WTC11 (cell line): ENCODE measurements around the gene B4GAT1. TPM values are rescaled to one million over a fixed set of nuclear protein-coding genes. Genes with fewer than 3 reads are reported as not detected.

Source experiments
- ATAC-seq: fragments of 200-7000 bp; cut with Tn5 transposase; 2 replicates; pipeline ENCODE4 v1.10.0; 2021; ENCODE audit warnings: mild to moderate bottlenecking, moderate library complexity
- CTCF ChIA-PET: fragments of 300-600 bp; sonication (Branson Sonifier 250); formaldehyde crosslinking; loops from one replicate; lab custom pipeline; 2021; ENCODE audit warnings: antibody characterized with exemption; lab: Charles Lee
- POLR2A ChIA-PET: fragments of 350-600 bp; sonication (Branson Sonifier 250); formaldehyde crosslinking; loops from one replicate; lab custom pipeline; 2021; ENCODE audit warnings: antibody characterized with exemption; lab: Charles Lee
- DNase-seq: peaks from one replicate; pipeline ENCODE4 v3.0.0; 2021; ENCODE audit warnings: low spot score
- H3K27ac Mint-ChIP-seq: 2 replicates; pipeline ENCODE4 v1.8.0; 2021; ENCODE audit warnings: mixed read lengths
- H3K27me3 Mint-ChIP-seq: 2 replicates; pipeline ENCODE4 v1.8.0; 2021; ENCODE audit warnings: low read depth, mild to moderate bottlenecking, moderate library complexity, mixed read lengths
- H3K36me3 Mint-ChIP-seq: 2 replicates; pipeline ENCODE4 v1.8.0; 2021; ENCODE audit warnings: mixed read lengths
- H3K4me1 Mint-ChIP-seq: 2 replicates; pipeline ENCODE4 v1.8.0; 2022; ENCODE audit warnings: mixed read lengths
- H3K4me3 Mint-ChIP-seq: 2 replicates; pipeline ENCODE4 v1.8.0; 2021; ENCODE audit warnings: mild to moderate bottlenecking, moderate library complexity, mixed read lengths
- H3K9me3 Mint-ChIP-seq: 2 replicates; pipeline ENCODE4 v1.8.0; 2021; ENCODE audit warnings: mixed read lengths
- CBFB ChIP-seq: sonication (generic); formaldehyde crosslinking; IDR thresholded peaks from 2 replicates; pipeline ENCODE4 v1.8.1; 2022; ENCODE audit warnings: mild to moderate bottlenecking, low read depth, missing genetic modification reagents
- CTCF ChIP-seq: fragments of 200-600 bp; IDR thresholded peaks from 2 replicates; pipeline ENCODE4 v1.8.0; 2022; ENCODE audit warnings: antibody characterized with exemption
- E2F4 ChIP-seq: sonication (generic); formaldehyde crosslinking; IDR thresholded peaks from 2 replicates; pipeline ENCODE4 v1.8.1; 2022; ENCODE audit warnings: low read depth, mild to moderate bottlenecking, moderate library complexity, missing genetic modification reagents, borderline replicate concordance
- GABPB1 ChIP-seq: sonication (generic); formaldehyde crosslinking; IDR thresholded peaks from 2 replicates; pipeline ENCODE4 v1.8.1; 2023; ENCODE audit warnings: mild to moderate bottlenecking, missing genetic modification reagents
- GRHL2 ChIP-seq: fragments of 250-450 bp; sonication (Bioruptor Pico); IDR thresholded peaks from 2 replicates; pipeline ENCODE4 v1.8.0; 2022; ENCODE audit warnings: mild to moderate bottlenecking, moderate library complexity; ENCODE audit not compliant: insufficient replicate concordance, severe bottlenecking
- MYBL2 ChIP-seq: sonication (generic); formaldehyde crosslinking; IDR thresholded peaks from 2 replicates; pipeline ENCODE4 v1.8.1; 2023; ENCODE audit warnings: mild to moderate bottlenecking, moderate library complexity, missing genetic modification reagents
- NR2C2 ChIP-seq: sonication (generic); formaldehyde crosslinking; IDR thresholded peaks from 2 replicates; pipeline ENCODE4 v1.8.0; 2022; ENCODE audit warnings: mild to moderate bottlenecking, missing genetic modification reagents
- NR3C1 ChIP-seq: sonication (generic); formaldehyde crosslinking; conservative IDR thresholded peaks from 2 replicates; pipeline ENCODE4 v1.8.1; 2023; ENCODE audit warnings: low read depth, mild to moderate bottlenecking, missing genetic modification reagents
- PRRX2 ChIP-seq: fragments of 250-450 bp; sonication (Bioruptor Pico); IDR thresholded peaks from 2 replicates; pipeline ENCODE4 v1.8.0; 2021; ENCODE audit warnings: mild to moderate bottlenecking
- SOX15 ChIP-seq: fragments of 250-450 bp; sonication (Bioruptor Pico); IDR thresholded peaks from 2 replicates; pipeline ENCODE4 v1.9.0; 2021; ENCODE audit warnings: mild to moderate bottlenecking
- TEAD1 ChIP-seq: sonication (generic); formaldehyde crosslinking; IDR thresholded peaks from 2 replicates; pipeline ENCODE4 v1.8.0; 2022; ENCODE audit warnings: mild to moderate bottlenecking, missing genetic modification reagents
- TEAD4 ChIP-seq: sonication (generic); formaldehyde crosslinking; IDR thresholded peaks from 2 replicates; pipeline ENCODE4 v1.8.0; 2022; ENCODE audit warnings: mild to moderate bottlenecking, missing genetic modification reagents
- ZMAT4 ChIP-seq: fragments of 250-450 bp; sonication (Bioruptor Pico); IDR thresholded peaks from 2 replicates; pipeline ENCODE4 v1.9.0; 2021; ENCODE audit warnings: mild to moderate bottlenecking
- ZNF121 ChIP-seq: sonication (generic); formaldehyde crosslinking; IDR thresholded peaks from 2 replicates; pipeline ENCODE4 v1.8.0; 2023; ENCODE audit warnings: missing genetic modification reagents
- ZNF219 ChIP-seq: sonication (generic); formaldehyde crosslinking; IDR thresholded peaks from 2 replicates; pipeline ENCODE4 v1.8.0; 2023; ENCODE audit warnings: missing genetic modification reagents, mild to moderate bottlenecking, borderline replicate concordance
- ZNF263 ChIP-seq: sonication (generic); formaldehyde crosslinking; IDR thresholded peaks from 2 replicates; pipeline ENCODE4 v1.8.1; 2022; ENCODE audit warnings: low read depth, mild to moderate bottlenecking, moderate library complexity, missing genetic modification reagents
- ZNF317 ChIP-seq: sonication (generic); formaldehyde crosslinking; IDR thresholded peaks from 2 replicates; pipeline ENCODE4 v1.8.1; 2023; ENCODE audit warnings: low read depth, mild to moderate bottlenecking, moderate library complexity, missing genetic modification reagents, borderline replicate concordance
- ZNF671 ChIP-seq: fragments of 250-450 bp; sonication (Bioruptor Pico); IDR thresholded peaks from 2 replicates; pipeline ENCODE4 v1.8.0; 2021; ENCODE audit warnings: mild to moderate bottlenecking
- total RNA-seq: library from RNA; stranded (reverse); gene quantifications from 3 replicates; pipeline ENCODE4 v1.2.3, GENCODE V29; 2021
- TF ChIP-seq, protein P1 (sequence below): sonication (generic); formaldehyde crosslinking; conservative IDR thresholded peaks from 2 replicates; pipeline ENCODE4 v1.8.1; 2023; ENCODE audit warnings: mild to moderate bottlenecking, low read depth, missing genetic modification reagents, moderate library complexity
- TF ChIP-seq, protein P2 (sequence below): sonication (generic); formaldehyde crosslinking; conservative IDR thresholded peaks from 2 replicates; pipeline ENCODE4 v1.8.1; 2022; ENCODE audit warnings: mild to moderate bottlenecking, missing genetic modification reagents
- TF ChIP-seq, protein P3 (sequence below): sonication (generic); formaldehyde crosslinking; IDR thresholded peaks from 2 replicates; pipeline ENCODE4 v1.8.0; 2022; ENCODE audit warnings: mild to moderate bottlenecking, missing genetic modification reagents

Gene B4GAT1
- total RNA-seq, 1 experiment from 2014 or later, result 34.1 TPM

GRCh38 chr11:66315498-66315885 lies 31.9 kb downstream of the B4GAT1 start:
- H3K4me3 Mint-ChIP-seq, result no peak overlapping the region
- no peak for DNase-seq
- no peak for ATAC-seq
- H3K27ac Mint-ChIP-seq, result 0 out of 2 replicates have a peak overlapping the region, but pooled peaks have one; percentile 36
- peaks cover 22% of the 10 kb centered on the region for H3K27me3 Mint-ChIP-seq
- POLR2A ChIA-PET, result interaction anchor here (0.9 kb wide), 1 partner anchor 55 kb away, joined by 4 read pairs; no protein-coding TSS in a partner anchor
- H3K36me3 Mint-ChIP-seq, result peaks cover 20% of the 10 kb centered on the region
- peaks cover 20% of the 10 kb centered on the region for H3K9me3 Mint-ChIP-seq
- CTCF ChIA-PET, result interaction anchor here (0.9 to 3.4 kb wide), 3 partner anchors 13 to 33 kb away, joined by 3 to 31 read pairs (median 5); partner anchors contain the start of gene RIN1
- peaks cover 30% of the 10 kb centered on the region for H3K4me1 Mint-ChIP-seq
- TF ChIP-seq TEAD1 (CRISPR knock-in tag) (no peak), ZNF317 (CRISPR knock-in tag) (no peak), MYBL2 (CRISPR knock-in tag) (no peak), CBFB (CRISPR knock-in tag) (no peak), ZNF671 (CRISPR knock-in tag) (no peak), ZNF121 (CRISPR knock-in tag) (no peak), NR2C2 (no peak), ZNF263 (CRISPR knock-in tag) (no peak), E2F4 (CRISPR knock-in tag) (no peak), SOX15 (CRISPR knock-in tag) (no peak), GABPB1 (CRISPR knock-in tag) (no peak), PRRX2 (CRISPR knock-in tag) (no peak), CTCF (no peak)
- TF ChIP-seq, protein P1, sequence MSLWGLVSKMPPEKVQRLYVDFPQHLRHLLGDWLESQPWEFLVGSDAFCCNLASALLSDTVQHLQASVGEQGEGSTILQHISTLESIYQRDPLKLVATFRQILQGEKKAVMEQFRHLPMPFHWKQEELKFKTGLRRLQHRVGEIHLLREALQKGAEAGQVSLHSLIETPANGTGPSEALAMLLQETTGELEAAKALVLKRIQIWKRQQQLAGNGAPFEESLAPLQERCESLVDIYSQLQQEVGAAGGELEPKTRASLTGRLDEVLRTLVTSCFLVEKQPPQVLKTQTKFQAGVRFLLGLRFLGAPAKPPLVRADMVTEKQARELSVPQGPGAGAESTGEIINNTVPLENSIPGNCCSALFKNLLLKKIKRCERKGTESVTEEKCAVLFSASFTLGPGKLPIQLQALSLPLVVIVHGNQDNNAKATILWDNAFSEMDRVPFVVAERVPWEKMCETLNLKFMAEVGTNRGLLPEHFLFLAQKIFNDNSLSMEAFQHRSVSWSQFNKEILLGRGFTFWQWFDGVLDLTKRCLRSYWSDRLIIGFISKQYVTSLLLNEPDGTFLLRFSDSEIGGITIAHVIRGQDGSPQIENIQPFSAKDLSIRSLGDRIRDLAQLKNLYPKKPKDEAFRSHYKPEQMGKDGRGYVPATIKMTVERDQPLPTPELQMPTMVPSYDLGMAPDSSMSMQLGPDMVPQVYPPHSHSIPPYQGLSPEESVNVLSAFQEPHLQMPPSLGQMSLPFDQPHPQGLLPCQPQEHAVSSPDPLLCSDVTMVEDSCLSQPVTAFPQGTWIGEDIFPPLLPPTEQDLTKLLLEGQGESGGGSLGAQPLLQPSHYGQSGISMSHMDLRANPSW (CRISPR knock-in tag), result no peak
- TF ChIP-seq, protein P2, sequence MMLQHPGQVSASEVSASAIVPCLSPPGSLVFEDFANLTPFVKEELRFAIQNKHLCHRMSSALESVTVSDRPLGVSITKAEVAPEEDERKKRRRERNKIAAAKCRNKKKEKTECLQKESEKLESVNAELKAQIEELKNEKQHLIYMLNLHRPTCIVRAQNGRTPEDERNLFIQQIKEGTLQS (CRISPR knock-in tag), result no peak
- TF ChIP-seq, all 79 proteins: peak for 0

DNA sequence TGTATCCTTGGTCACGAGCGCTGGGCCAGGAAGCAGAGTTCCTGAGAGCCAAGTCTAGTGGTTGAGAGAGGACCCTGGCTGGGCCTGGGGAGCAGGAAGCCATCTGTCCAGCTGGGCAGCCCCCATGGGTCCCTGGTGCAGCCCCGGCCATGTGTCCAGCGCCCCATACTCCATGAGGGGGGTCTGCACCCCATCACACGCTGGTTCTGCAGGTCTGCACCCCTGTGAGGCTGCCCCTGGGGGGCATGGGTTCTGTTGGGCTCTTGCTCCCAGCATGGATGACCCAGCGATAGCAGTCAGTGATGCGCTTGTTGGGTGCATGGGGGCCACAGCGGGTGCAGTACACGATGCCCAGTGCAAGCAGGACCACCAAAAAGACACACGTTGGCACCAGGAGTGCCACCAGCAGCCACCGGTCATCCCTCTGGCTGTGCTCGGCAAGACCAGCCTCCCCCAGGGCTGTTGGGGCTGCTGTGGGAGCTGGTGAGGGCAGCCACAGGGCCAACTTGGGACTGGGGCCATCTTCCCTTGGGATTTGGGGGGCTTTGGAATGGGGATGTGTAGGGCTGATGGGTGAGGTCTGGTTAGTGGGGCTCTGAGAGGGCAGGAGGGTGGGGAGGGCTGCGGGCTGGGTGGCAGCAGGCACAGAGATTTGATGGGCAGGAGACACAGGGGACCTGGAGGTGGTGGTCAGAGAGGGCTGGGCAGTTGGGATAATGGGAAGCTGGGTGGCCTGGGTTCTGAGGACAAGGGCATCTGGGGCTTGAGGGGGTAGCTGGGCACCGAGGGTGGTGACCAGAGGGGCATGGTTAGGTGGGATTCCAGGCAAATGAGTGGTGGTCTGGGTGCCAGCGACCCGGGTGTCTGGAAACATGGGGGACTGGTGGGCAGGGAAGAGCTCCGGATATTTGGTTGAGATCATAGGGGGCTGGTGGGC lies 32.6 kb downstream of the B4GAT1 start:
- peaks cover 14% of the 10 kb centered on the region for H3K36me3 Mint-ChIP-seq
- peaks cover 30% of the 10 kb centered on the region for H3K4me1 Mint-ChIP-seq
- no peak overlapping the region for H3K4me3 Mint-ChIP-seq
- H3K27ac Mint-ChIP-seq, result 0 out of 2 replicates have a peak overlapping the region, but pooled peaks have one; percentile 36
- ChIA-PET POLR2A (interaction anchor here (0.9 kb wide), 1 partner anchor 56 kb away, joined by 4 read pairs; no protein-coding TSS in a partner anchor), CTCF (interaction anchor here (0.9 to 5.8 kb wide), 4 partner anchors 12 to 32 kb away, joined by 3 to 319 read pairs (median 25); partner anchors contain the start of gene RIN1)
- H3K27me3 Mint-ChIP-seq, result peaks cover 16% of the 10 kb centered on the region
- peaks cover 13% of the 10 kb centered on the region for H3K9me3 Mint-ChIP-seq
- no peak for DNase-seq
- no peak for ATAC-seq
- no peak for TF ChIP-seq MYBL2 (CRISPR knock-in tag)
- no peak for TF ChIP-seq GRHL2 (CRISPR knock-in tag)
- TF ChIP-seq, protein P1 (CRISPR knock-in tag), result no peak
- TF ChIP-seq TEAD4 (CRISPR knock-in tag), result no peak
- TF ChIP-seq, protein P2 (CRISPR knock-in tag), result no peak
- no peak for TF ChIP-seq ZMAT4 (CRISPR knock-in tag)
- no peak for TF ChIP-seq ZNF219 (CRISPR knock-in tag)
- TF ChIP-seq, protein P3, sequence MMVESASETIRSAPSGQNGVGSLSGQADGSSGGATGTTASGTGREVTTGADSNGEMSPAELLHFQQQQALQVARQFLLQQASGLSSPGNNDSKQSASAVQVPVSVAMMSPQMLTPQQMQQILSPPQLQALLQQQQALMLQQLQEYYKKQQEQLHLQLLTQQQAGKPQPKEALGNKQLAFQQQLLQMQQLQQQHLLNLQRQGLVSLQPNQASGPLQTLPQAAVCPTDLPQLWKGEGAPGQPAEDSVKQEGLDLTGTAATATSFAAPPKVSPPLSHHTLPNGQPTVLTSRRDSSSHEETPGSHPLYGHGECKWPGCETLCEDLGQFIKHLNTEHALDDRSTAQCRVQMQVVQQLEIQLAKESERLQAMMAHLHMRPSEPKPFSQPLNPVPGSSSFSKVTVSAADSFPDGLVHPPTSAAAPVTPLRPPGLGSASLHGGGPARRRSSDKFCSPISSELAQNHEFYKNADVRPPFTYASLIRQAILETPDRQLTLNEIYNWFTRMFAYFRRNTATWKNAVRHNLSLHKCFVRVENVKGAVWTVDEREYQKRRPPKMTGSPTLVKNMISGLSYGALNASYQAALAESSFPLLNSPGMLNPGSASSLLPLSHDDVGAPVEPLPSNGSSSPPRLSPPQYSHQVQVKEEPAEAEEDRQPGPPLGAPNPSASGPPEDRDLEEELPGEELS (CRISPR knock-in tag), result no peak
- no peak for TF ChIP-seq NR3C1
